Immature natural killer cell (primary cell): ENCODE data around the gene LPXN. TPM values are rescaled to one million over a fixed set of nuclear protein-coding genes. Genes with fewer than 3 reads are reported as not detected.
A peak's percentile ranks its signal among the peaks of the same experiment; 100 is the strongest.

Experiments used
- DNase-seq, 3 donors: peaks; one replicate each; pipeline ENCODE4 v3.0.0; 2022; ENCODE audit warnings: mixed read lengths in 1 of 3
- H3K27ac Mint-ChIP-seq, 6 donors: one replicate each; pipeline ENCODE4 v1.8.0; 2020; ENCODE audit warnings: mixed read lengths in 6 of 6, mild to moderate bottlenecking in 5 of 6, inconsistent platforms in 4 of 6, moderate library complexity in 3 of 6
- H3K27me3 Mint-ChIP-seq, 3 donors: one replicate each; pipeline ENCODE4 v1.8.0; 2020 to 2021; ENCODE audit warnings: low read depth in 3 of 3, mild to moderate bottlenecking in 3 of 3, mixed read lengths in 3 of 3, moderate library complexity in 3 of 3, inconsistent platforms in 1 of 3
- H3K36me3 Mint-ChIP-seq, 3 donors: one replicate each; pipeline ENCODE4 v1.8.0; 2020; ENCODE audit warnings: mixed read lengths in 3 of 3, inconsistent platforms in 2 of 3, mild to moderate bottlenecking in 2 of 3
- H3K4me1 Mint-ChIP-seq, 2 donors: one replicate each; pipeline ENCODE4 v1.8.0; 2020; ENCODE audit warnings: inconsistent platforms in 2 of 2, mild to moderate bottlenecking in 2 of 2, mixed read lengths in 2 of 2, moderate library complexity in 1 of 2
- H3K4me3 Mint-ChIP-seq, 5 donors: one replicate each; pipeline ENCODE4 v1.8.0; 2020; ENCODE audit warnings: mild to moderate bottlenecking in 5 of 5, mixed read lengths in 5 of 5, inconsistent platforms in 3 of 5, moderate library complexity in 3 of 5
- H3K9me3 Mint-ChIP-seq, 6 donors: one replicate each; pipeline ENCODE4 v1.8.0; 2020; ENCODE audit warnings: mild to moderate bottlenecking in 6 of 6, mixed read lengths in 6 of 6, inconsistent platforms in 4 of 6, moderate library complexity in 3 of 6
- polyA plus RNA-seq, 3 donors: library from polyadenylated mRNA; unstranded; fragments of 300-500 nt; fragmentation: Illumina TruSeq; gene quantifications; one replicate each; pipeline ENCODE4 v1.2.3, GENCODE V29; 2021

Gene LPXN
- polyA plus RNA-seq: 100 to 1,000 TPM; 153 to 217 (median 197) TPM

DNA sequence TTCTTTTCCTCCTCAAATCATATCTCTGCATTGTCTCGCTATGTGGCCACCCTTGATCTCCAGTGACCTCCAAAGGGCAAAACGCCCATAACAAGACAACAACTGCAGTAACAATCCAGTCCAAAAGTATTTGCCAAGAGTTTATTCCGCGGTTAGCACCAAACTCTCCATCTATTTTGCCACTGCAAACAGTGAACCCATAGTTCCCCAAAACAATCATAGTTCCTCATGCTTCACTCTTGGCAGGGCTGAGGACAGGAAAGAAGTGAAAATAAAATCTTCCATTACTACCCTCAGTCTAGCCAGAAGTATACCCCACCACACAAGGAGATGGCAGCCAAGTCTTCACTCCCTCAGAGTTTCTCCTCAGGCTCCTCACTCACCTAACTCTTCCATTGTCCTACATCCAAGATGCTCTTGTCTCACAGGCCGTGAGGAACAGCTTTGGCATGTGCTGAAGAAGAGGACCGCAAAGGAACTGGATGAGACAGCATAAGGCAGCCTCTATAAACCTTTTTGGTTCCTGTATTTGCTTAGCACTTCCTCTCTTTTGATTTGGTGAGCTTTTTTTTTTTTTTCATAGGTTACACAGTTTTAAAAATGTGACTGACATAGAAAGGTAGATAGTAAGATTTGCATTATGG, at the start of gene LPXN:
TSS of gene LPXN (minus strand) at position 480 of the 644 bp plus-strand sequence. CDS start at position 396, 84 bp downstream.
- Mint-ChIP-seq H3K9me3 (no peaks in the 10 kb centered on the region), H3K4me3 (peak within 1 kb of the TSS; percentile 93 to 99 (median 98)), H3K27me3 (peaks cover 22 to 37% (median 36%) of the 10 kb centered on the region in 3 donors), H3K36me3 (peaks cover 0 to 6% (median 3%) of the 10 kb centered on the region in 3 donors), H3K4me1 (peaks cover 66 to 79% of the 10 kb centered on the region in 2 donors), H3K27ac (peak within 1 kb of the TSS; percentile 96 to 100 (median 99))
- peak; percentile 43 to 61 (median 56) for DNase-seq

DNA sequence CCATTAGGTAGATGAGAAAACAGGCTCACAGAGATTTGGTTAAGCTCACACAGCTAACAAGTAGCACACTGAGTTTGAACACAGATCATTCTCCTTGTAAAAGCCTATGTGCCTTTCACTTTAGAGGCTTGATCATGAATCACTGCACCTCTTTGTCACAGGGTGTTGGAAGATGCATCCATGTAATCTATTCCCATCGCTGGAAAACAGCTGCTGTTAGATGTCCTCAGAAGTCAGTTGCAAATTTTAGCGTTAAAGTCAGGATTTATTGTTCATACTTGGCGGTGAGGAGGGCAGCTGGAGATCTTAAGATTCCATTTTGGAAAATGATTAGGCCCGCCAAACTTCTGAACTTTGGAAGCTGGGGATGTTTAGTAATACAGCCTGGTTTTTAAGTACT, 49.4 kb upstream of the LPXN start:
- Mint-ChIP-seq H3K4me1 (no peaks in the 10 kb centered on the region), H3K9me3 (no peaks in the 10 kb centered on the region), H3K4me3 (no peak overlapping the region), H3K27me3 (peaks cover 0 to 4% (median 0%) of the 10 kb centered on the region in 3 donors), H3K36me3 (peaks cover 9 to 25% (median 12%) of the 10 kb centered on the region in 3 donors), H3K27ac (no peak overlapping the region)
- no peak for DNase-seq

DNA sequence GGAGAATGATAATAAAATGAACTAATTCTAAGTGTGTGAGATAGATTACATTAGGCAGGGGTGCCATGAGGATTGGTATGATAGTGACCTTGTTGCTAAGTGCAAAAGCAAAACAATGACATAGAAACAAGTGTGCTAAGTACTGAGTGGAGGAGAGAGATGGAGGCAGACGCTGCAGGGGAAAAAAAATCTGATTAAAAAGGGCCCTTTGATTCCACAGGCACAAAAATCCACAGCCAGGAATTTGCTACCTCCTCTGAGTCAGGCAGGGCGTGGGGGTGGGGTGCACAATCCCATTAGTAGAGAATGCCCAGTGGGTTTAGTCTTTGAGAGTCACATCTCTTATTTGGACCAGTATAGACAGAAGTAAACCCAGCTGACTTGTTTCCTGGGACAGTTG, 46.7 kb upstream of the LPXN start, which contains the start of gene CNTF:
TSS of gene CNTF (plus strand) at position 322 of the 400 bp plus-strand sequence. CDS start 88 bp downstream, outside the sequence.
- H3K36me3 Mint-ChIP-seq: peaks cover 20 to 51% (median 25%) of the 10 kb centered on the region in 3 donors
- no peaks in the 10 kb centered on the region for H3K4me1 Mint-ChIP-seq
- DNase-seq: no peak
- no peak within 1 kb of the TSS for H3K4me3 Mint-ChIP-seq
- no peaks in the 10 kb centered on the region for H3K9me3 Mint-ChIP-seq
- peak within 1 kb of the TSS in 1 of 6 donors; percentile 63 for H3K27ac Mint-ChIP-seq
- H3K27me3 Mint-ChIP-seq: peaks cover 0 to 2% (median 0%) of the 10 kb centered on the region in 3 donors

DNA sequence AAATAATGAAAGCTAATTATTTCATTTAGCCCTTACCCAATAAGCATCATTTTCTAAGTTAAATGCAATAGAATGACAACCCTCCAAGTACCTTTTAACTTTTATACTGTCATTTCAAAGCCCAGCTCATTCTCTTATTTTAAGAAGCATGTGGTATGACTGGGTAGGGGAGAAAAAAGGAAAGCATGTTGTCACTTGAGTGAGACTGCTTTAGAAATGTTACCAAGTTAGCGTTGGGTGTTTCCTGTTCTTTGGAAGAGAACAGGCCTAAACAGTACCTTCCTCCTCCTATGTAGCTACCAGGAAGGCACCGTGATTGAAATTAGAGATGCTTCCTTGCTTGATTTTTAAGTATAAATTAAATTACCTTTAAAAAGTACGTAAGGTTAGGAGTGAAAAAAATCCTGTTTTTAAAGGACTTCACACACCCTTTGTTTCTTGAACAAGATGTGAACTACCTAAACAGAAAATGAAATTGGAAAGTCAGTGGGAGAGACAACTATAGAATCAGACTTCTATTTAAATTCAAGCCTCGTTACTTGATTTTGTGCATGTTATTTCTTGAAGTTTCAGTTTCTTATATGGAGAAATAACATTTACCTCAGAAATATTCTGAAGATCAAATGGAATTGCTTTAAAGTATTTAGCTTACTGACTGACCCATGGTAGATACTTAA, 46.1 kb upstream of the LPXN start:
- peaks cover 0 to 2% (median 0%) of the 10 kb centered on the region in 3 donors for H3K27me3 Mint-ChIP-seq
- H3K27ac Mint-ChIP-seq: no peak overlapping the region
- DNase-seq: no peak
- H3K9me3 Mint-ChIP-seq: no peaks in the 10 kb centered on the region
- no peaks in the 10 kb centered on the region for H3K4me1 Mint-ChIP-seq
- H3K36me3 Mint-ChIP-seq: peaks cover 17 to 55% (median 29%) of the 10 kb centered on the region in 3 donors
- H3K4me3 Mint-ChIP-seq: no peak overlapping the region

DNA sequence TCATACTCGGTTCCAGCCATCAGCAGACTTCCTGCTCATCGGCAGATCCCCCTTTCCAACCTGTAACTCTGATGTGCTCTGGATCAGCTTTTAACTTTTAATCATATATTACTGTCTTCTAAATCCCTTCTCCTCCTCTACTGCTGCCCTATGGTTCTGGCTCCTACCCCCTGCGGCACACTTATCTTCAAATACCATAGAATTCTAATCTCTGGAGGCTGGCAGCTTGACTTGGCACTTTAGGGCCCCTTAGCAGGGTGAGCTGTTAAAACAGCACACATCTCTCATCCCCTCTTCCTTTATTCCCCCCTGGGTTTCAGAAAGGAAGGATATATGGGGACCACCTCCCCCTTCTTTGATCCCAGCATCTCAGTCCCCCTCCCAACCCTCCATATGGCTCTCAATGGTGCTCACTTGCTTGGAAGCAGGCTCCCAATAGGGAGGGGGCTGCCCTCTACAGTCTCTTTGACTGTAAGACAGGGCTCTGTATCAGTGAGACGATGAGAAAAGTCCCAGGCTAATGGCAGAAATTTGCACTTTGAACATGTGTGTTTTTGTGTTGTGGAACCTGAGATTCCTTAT, 42.4 kb upstream of the LPXN start:
- Mint-ChIP-seq H3K4me1 (peaks cover 0 to 5% of the 10 kb centered on the region in 2 donors), H3K27ac (peak overlapping the region in 4 of 6 donors; percentile 19 to 80 (median 28)), H3K36me3 (peaks cover 21 to 65% (median 38%) of the 10 kb centered on the region in 3 donors), H3K27me3 (peaks cover 0 to 2% (median 0%) of the 10 kb centered on the region in 3 donors), H3K4me3 (no peak overlapping the region), H3K9me3 (no peaks in the 10 kb centered on the region)
- no peak for DNase-seq

DNA sequence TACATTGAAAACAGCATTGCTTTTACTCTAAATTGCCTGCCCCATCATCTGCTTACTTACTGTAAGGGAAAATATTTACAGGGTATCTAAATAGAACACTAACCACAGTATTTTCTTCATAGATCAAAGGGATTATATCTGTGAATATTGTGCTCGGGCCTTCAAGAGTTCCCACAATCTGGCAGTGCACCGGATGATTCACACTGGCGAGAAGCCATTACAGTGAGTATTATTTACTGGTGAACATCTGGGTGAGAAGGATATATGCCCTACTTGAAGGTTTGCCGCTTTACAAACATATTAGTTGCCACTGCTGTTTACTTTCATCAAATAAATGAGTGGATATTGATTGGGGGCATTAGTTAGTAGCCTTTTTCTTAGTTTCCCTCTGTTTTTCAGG, 40.9 kb upstream of the LPXN start:
- DNase-seq: no peak
- H3K9me3 Mint-ChIP-seq: no peaks in the 10 kb centered on the region
- peaks cover 27 to 74% (median 45%) of the 10 kb centered on the region in 3 donors for H3K36me3 Mint-ChIP-seq
- peaks cover 0 to 5% of the 10 kb centered on the region in 2 donors for H3K4me1 Mint-ChIP-seq
- peaks cover 0 to 2% (median 0%) of the 10 kb centered on the region in 3 donors for H3K27me3 Mint-ChIP-seq
- H3K27ac Mint-ChIP-seq: peak overlapping the region in 2 of 6 donors; percentile 13 to 14
- H3K4me3 Mint-ChIP-seq: no peak overlapping the region

DNA sequence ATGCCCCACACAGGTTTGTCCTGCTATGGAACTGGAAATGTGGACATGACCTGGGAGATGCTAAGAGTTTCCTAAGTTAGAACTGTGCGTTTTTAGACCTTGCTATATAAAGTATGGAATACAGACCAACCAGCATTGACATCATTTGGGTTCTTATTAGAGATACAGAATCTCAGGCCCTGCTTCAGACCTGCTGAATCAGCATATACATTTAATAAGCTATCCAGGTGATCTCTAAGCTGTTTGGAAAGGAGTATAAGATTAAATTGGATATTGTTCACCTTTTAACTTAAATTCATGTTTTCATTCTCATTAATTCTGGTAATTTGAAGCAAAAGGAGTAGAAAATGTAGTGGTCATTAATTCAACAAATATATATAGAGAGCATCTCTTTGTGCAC, 39.9 kb upstream of the LPXN start:
- H3K9me3 Mint-ChIP-seq: no peaks in the 10 kb centered on the region
- no peak for DNase-seq
- H3K27me3 Mint-ChIP-seq: peaks cover 0 to 2% (median 0%) of the 10 kb centered on the region in 3 donors
- no peak overlapping the region for H3K4me3 Mint-ChIP-seq
- peak overlapping the region in 2 of 6 donors; percentile 58 to 68 for H3K27ac Mint-ChIP-seq
- H3K36me3 Mint-ChIP-seq: peaks cover 31 to 81% (median 49%) of the 10 kb centered on the region in 3 donors
- H3K4me1 Mint-ChIP-seq: peaks cover 0 to 5% of the 10 kb centered on the region in 2 donors

DNA sequence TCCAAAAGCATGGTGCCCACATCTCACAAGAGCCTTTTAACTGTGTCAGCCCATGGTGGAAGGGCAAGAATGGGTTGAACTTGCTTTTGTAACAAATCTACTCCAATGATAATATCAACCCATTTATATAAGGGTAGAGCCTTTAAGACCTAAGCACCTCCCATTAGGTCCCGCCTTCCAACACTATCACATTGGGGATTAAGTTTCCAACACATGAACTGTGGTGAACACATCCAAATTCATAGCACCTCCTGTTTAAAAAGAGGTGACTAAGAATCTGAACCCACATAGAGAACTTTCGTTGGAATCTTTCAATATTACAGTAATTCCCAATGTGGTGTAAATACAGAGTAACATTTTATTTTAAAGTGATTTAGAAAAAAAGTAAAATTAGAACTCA, 37.6 kb upstream of the LPXN start:
- Mint-ChIP-seq H3K36me3 (peaks cover 27 to 69% (median 37%) of the 10 kb centered on the region in 3 donors), H3K27me3 (no peaks in the 10 kb centered on the region), H3K4me3 (no peak overlapping the region), H3K27ac (no peak overlapping the region), H3K9me3 (no peaks in the 10 kb centered on the region), H3K4me1 (peaks cover 4 to 14% of the 10 kb centered on the region in 2 donors)
- no peak for DNase-seq

DNA sequence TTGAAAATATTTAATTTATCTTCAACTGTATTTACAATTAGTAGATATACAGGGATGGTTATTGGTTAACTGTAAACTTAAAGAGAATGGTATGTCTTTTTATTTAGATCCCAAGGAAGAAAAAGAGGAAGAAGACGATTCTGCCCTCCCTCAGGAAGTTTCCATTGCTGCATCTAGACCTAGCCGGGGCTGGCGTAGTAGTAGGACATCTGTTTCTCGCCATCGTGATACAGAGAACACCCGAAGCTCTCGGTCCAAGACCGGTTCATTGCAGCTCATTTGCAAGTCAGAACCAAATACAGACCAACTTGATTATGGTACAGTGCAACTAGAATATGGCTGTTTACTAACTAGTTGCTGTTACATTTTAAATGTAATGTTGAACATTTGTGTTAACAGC, 34.1 kb upstream of the LPXN start:
- peaks cover 26 to 36% of the 10 kb centered on the region in 2 donors for H3K4me1 Mint-ChIP-seq
- H3K4me3 Mint-ChIP-seq: no peak overlapping the region
- no peaks in the 10 kb centered on the region for H3K9me3 Mint-ChIP-seq
- H3K36me3 Mint-ChIP-seq: peaks cover 18 to 40% (median 24%) of the 10 kb centered on the region in 3 donors
- no peaks in the 10 kb centered on the region for H3K27me3 Mint-ChIP-seq
- no peak for DNase-seq
- no peak overlapping the region for H3K27ac Mint-ChIP-seq

DNA sequence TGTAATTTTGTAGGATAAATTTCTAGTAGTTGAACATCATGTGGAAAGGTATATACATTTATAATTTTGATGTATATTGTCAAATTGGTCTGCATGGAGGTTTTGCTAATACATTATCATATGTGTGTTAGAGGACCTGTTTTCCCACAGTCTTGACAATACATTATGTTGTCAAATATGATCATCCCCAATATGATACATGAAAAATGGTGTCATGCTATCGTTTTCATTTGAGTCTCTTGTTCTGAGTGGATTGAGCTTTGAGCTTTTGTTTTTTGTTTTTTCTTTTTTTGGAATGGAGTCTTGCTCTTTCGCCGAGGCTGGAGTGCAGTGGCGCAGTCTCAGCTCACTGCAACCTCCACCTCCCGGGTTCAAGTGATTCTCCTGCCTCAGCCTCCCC, 32.7 kb upstream of the LPXN start:
- Mint-ChIP-seq H3K27ac (no peak overlapping the region), H3K36me3 (peaks cover 10 to 34% (median 15%) of the 10 kb centered on the region in 3 donors), H3K27me3 (no peaks in the 10 kb centered on the region), H3K4me3 (no peak overlapping the region), H3K4me1 (peaks cover 39 to 48% of the 10 kb centered on the region in 2 donors), H3K9me3 (no peaks in the 10 kb centered on the region)
- no peak for DNase-seq

DNA sequence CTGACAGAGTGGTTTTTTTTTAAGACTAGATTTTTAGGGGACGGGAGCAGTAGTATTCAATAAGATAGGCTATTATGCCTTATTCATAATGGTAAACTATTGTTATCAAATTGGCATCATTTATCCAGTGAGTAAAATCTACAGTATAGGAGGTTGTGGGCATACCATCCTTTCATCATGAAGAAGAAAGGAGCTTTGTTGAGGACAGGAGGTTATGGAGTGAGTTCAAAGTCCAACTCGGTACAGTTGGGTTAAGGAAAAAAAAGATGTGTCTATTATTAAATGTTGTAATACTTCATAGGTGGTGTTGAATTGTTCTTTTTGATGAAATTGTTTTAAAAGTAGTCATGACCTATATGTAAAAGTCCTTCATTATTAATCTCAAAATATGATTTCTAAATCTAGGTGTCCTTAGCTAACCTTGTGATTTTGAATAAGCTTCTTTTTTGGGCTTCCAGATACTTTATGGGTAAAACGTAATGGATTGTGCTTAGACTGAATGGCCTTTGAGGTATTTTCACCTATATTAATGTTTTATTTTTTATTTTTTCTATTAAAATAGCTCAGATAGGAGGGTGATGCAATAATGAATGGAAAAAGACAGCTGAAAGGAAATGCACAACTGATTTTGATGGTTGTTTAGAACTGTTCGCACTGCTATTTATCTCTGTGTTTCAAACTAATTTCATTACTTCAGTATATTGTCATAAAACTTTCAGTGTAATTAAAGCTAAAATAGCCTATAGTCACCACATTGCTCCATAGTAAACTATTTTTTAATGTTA, 31.5 kb upstream of the LPXN start:
- no peak for DNase-seq
- peak overlapping the region in 2 of 6 donors; percentile 21 to 69 for H3K27ac Mint-ChIP-seq
- peaks cover 8 to 23% (median 8%) of the 10 kb centered on the region in 3 donors for H3K36me3 Mint-ChIP-seq
- H3K4me1 Mint-ChIP-seq: peaks cover 49 to 58% of the 10 kb centered on the region in 2 donors
- no peaks in the 10 kb centered on the region for H3K27me3 Mint-ChIP-seq
- no peak overlapping the region for H3K4me3 Mint-ChIP-seq
- H3K9me3 Mint-ChIP-seq: no peaks in the 10 kb centered on the region

DNA sequence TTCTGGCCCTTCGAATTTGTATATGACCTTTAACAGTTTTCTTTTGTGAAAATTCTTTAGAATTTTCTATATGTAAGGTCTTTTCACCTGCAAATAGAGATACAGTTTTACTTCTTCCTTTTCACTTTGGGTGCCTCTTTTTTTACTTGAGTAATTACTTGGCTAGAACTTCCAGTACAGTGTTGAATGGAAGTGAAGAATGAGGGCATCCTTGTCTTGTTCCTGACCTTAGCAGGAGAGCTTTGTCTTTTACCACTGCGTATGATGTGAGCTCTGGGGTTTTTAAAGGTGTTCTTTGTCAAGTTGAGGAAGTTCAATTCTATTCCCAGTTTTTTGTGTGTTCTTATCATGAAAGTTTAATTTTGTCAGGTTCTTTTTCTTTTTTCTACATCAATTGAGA, 24.9 kb upstream of the LPXN start:
- DNase-seq: no peak
- H3K9me3 Mint-ChIP-seq: no peaks in the 10 kb centered on the region
- H3K27ac Mint-ChIP-seq: no peak overlapping the region
- H3K4me1 Mint-ChIP-seq: peaks cover 82 to 94% of the 10 kb centered on the region in 2 donors
- H3K27me3 Mint-ChIP-seq: no peaks in the 10 kb centered on the region
- H3K36me3 Mint-ChIP-seq: peaks cover 0 to 3% (median 0%) of the 10 kb centered on the region in 3 donors
- no peak overlapping the region for H3K4me3 Mint-ChIP-seq

DNA sequence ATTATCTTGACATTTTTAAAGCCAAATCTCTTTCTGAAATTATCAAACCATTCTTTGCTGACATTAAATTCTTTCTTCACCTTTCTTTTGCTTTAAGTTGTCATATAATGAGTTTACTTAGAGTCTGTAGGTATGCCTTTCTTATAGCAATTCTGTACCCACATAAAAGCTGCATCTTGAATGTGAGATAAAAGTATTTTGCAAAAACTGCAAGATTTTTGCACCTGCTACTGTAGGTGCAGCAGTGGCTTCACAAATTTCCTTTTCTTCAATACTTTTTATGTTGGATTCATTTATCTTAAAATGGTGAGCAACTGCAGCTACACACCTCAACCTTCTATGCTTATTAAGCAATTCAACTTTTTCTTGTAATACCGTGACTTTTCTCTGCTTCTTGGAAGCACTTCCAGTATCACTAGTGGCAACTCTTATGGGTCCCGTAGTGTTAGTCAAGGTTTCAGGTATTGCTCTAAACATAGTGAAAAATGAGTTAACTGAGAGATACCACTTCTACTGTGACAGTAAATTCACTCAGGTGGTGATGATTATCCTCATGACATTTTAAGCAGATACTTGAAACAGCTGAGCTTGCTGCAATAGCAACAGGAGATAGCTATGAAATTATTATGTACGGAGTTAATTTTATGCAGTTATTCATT, 22.0 kb upstream of the LPXN start:
- Mint-ChIP-seq H3K9me3 (no peaks in the 10 kb centered on the region), H3K27me3 (no peaks in the 10 kb centered on the region), H3K36me3 (peaks cover 0 to 1% (median 0%) of the 10 kb centered on the region in 3 donors), H3K4me1 (peaks cover 64 to 91% of the 10 kb centered on the region in 2 donors), H3K4me3 (no peak overlapping the region), H3K27ac (peak overlapping the region in 3 of 6 donors; percentile 1 to 23 (median 14))
- no peak for DNase-seq
